SK-N-SH treated with all-trans-retinoic acid at 6 μM for 48 hours (cell line): ENCODE data around the gene DAB1.

Source experiments
- ARNTL ChIP-seq: fragments of 450-650 bp; formaldehyde crosslinking; IDR thresholded peaks from 2 replicates; pipeline ENCODE4 v1.5.0; 2020; ENCODE audit warnings: low read depth, mild to moderate bottlenecking, moderate library complexity, borderline replicate concordance
- BACH2 ChIP-seq: fragments of 250-450 bp; sonication (Bioruptor Pico); IDR thresholded peaks from 2 replicates; pipeline ENCODE4 v1.9.0; 2021; ENCODE audit warnings: mild to moderate bottlenecking, borderline replicate concordance
- ISL1 ChIP-seq: fragments of 250-450 bp; sonication (Bioruptor Pico); IDR thresholded peaks from 2 replicates; pipeline ENCODE4 v2.1.2; 2022; ENCODE audit warnings: mild to moderate bottlenecking, moderate library complexity
- OSR1 ChIP-seq: fragments of 250-450 bp; sonication (Bioruptor Pico); IDR thresholded peaks from 2 replicates; pipeline ENCODE4 v1.8.0; 2022; ENCODE audit warnings: moderate library complexity, mild to moderate bottlenecking, inconsistent platforms
- SNAI2 ChIP-seq: fragments of 250-450 bp; sonication (Bioruptor Pico); IDR thresholded peaks from 2 replicates; pipeline ENCODE4 v1.5.0; 2020; ENCODE audit warnings: mild to moderate bottlenecking, moderate library complexity
- TCF4 ChIP-seq: fragments of 250-450 bp; sonication (Bioruptor Pico); IDR thresholded peaks from 2 replicates; pipeline ENCODE4 v1.8.0; 2021; ENCODE audit warnings: mild to moderate bottlenecking, moderate library complexity, borderline replicate concordance
- TOX ChIP-seq: fragments of 250-450 bp; sonication (Bioruptor Pico); IDR thresholded peaks from 2 replicates; pipeline ENCODE4 v1.8.0; 2021; ENCODE audit warnings: mild to moderate bottlenecking, moderate library complexity, borderline replicate concordance
- ZFP30 ChIP-seq: fragments of 450-650 bp; formaldehyde crosslinking; IDR thresholded peaks from 2 replicates; pipeline ENCODE4 v1.5.0; 2022; ENCODE audit warnings: mild to moderate bottlenecking, moderate library complexity
- ZNF565 ChIP-seq: fragments of 450-650 bp; formaldehyde crosslinking; conservative IDR thresholded peaks from 2 replicates; pipeline ENCODE4 v1.5.0; 2020; ENCODE audit warnings: low read depth, mild to moderate bottlenecking, moderate library complexity
- TF ChIP-seq, protein P1 (sequence below): fragments of 250-450 bp; sonication (Bioruptor Pico); IDR thresholded peaks from 2 replicates; pipeline ENCODE4 v1.8.0; 2020; ENCODE audit warnings: mild to moderate bottlenecking, moderate library complexity, borderline replicate concordance
- TF ChIP-seq, protein P2 (sequence below): fragments of 250-450 bp; sonication (Bioruptor Pico); IDR thresholded peaks from 2 replicates; pipeline ENCODE4 v1.5.0; 2020; ENCODE audit warnings: mild to moderate bottlenecking, moderate library complexity
- TF ChIP-seq, protein P3 (sequence below): fragments of 250-450 bp; sonication (Bioruptor Pico); IDR thresholded peaks from 2 replicates; pipeline ENCODE4 v1.5.1; 2021; ENCODE audit warnings: mild to moderate bottlenecking, moderate library complexity

DNA sequence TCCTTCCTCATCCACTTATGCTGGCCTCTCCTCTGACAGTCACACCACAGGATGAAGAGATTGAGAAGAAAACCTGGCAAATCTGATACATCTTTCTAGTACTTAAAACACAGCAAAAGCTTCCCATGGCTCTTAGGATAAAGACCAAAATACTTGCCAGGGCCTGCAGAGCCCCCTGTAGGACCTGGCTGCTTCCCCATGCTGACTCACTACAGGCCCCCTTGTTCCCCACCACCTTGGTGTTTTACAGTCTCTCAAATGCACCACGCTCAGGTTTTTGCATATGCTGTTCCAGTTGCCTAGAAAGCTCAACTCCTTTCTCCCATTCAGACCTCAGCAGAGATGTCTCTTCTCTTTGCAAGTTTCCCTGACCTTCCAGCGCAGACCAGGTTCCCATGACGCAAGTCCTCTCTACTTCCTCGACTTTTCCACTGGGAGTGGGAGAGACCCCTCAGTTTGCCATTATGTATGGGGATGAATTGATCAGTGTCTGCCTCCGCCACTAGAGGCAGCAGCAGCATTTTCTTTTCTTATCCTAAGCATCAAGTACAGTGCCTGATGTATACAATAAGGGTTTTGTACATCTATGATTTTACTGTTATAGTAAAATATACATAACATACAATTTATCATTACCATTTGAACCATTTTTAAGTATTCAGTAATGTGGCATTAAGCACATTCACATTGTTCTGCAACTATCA is 344.3 kb downstream of the DAB1 start:
- no peak for TF ChIP-seq TOX (CRISPR knock-in tag)
- TF ChIP-seq, protein P1, sequence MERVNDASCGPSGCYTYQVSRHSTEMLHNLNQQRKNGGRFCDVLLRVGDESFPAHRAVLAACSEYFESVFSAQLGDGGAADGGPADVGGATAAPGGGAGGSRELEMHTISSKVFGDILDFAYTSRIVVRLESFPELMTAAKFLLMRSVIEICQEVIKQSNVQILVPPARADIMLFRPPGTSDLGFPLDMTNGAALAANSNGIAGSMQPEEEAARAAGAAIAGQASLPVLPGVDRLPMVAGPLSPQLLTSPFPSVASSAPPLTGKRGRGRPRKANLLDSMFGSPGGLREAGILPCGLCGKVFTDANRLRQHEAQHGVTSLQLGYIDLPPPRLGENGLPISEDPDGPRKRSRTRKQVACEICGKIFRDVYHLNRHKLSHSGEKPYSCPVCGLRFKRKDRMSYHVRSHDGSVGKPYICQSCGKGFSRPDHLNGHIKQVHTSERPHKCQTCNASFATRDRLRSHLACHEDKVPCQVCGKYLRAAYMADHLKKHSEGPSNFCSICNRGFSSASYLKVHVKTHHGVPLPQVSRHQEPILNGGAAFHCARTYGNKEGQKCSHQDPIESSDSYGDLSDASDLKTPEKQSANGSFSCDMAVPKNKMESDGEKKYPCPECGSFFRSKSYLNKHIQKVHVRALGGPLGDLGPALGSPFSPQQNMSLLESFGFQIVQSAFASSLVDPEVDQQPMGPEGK (CRISPR knock-in tag) = no peak
- no peak for TF ChIP-seq ZFP30 (CRISPR knock-in tag)
- no peak for TF ChIP-seq OSR1 (CRISPR knock-in tag)
- no peak for TF ChIP-seq BACH2 (CRISPR knock-in tag)
- TF ChIP-seq ZNF565 (CRISPR knock-in tag) = no peak
- no peak for TF ChIP-seq TCF4
- TF ChIP-seq ARNTL (CRISPR knock-in tag) = no peak
- TF ChIP-seq SNAI2 (CRISPR knock-in tag) = no peak
- TF ChIP-seq, protein P2, sequence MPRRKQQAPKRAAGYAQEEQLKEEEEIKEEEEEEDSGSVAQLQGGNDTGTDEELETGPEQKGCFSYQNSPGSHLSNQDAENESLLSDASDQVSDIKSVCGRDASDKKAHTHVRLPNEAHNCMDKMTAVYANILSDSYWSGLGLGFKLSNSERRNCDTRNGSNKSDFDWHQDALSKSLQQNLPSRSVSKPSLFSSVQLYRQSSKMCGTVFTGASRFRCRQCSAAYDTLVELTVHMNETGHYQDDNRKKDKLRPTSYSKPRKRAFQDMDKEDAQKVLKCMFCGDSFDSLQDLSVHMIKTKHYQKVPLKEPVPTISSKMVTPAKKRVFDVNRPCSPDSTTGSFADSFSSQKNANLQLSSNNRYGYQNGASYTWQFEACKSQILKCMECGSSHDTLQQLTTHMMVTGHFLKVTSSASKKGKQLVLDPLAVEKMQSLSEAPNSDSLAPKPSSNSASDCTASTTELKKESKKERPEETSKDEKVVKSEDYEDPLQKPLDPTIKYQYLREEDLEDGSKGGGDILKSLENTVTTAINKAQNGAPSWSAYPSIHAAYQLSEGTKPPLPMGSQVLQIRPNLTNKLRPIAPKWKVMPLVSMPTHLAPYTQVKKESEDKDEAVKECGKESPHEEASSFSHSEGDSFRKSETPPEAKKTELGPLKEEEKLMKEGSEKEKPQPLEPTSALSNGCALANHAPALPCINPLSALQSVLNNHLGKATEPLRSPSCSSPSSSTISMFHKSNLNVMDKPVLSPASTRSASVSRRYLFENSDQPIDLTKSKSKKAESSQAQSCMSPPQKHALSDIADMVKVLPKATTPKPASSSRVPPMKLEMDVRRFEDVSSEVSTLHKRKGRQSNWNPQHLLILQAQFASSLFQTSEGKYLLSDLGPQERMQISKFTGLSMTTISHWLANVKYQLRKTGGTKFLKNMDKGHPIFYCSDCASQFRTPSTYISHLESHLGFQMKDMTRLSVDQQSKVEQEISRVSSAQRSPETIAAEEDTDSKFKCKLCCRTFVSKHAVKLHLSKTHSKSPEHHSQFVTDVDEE (CRISPR knock-in tag) = no peak
- TF ChIP-seq ISL1 (CRISPR knock-in tag) = no peak
- TF ChIP-seq, protein P3, sequence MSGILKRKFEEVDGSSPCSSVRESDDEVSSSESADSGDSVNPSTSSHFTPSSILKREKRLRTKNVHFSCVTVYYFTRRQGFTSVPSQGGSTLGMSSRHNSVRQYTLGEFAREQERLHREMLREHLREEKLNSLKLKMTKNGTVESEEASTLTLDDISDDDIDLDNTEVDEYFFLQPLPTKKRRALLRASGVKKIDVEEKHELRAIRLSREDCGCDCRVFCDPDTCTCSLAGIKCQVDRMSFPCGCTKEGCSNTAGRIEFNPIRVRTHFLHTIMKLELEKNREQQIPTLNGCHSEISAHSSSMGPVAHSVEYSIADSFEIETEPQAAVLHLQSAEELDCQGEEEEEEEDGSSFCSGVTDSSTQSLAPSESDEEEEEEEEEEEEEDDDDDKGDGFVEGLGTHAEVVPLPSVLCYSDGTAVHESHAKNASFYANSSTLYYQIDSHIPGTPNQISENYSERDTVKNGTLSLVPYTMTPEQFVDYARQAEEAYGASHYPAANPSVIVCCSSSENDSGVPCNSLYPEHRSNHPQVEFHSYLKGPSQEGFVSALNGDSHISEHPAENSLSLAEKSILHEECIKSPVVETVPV = no peak
